OCI-LY1 (cell line): ENCODE measurements around the gene BACE2.

Source experiments
- EZH2 ChIP-seq: fragments of 200-600 bp; sonication (generic), shearing (Covaris generic); IDR thresholded peaks from 2 replicates; pipeline ENCODE4 v1.8.0; 2017; ENCODE audit warnings: borderline replicate concordance, mixed run types, mild to moderate bottlenecking, antibody characterized with exemption, low read length, moderate library complexity, mixed read lengths
- TF ChIP-seq, protein P1 (sequence below): fragments of 200-600 bp; sonication (generic), shearing (Covaris generic); IDR thresholded peaks from 2 replicates; pipeline ENCODE4 v1.5.1; 2017; ENCODE audit warnings: mild to moderate bottlenecking, antibody characterized with exemption, low read length, moderate library complexity, mixed read lengths

- TF ChIP-seq, protein P1, sequence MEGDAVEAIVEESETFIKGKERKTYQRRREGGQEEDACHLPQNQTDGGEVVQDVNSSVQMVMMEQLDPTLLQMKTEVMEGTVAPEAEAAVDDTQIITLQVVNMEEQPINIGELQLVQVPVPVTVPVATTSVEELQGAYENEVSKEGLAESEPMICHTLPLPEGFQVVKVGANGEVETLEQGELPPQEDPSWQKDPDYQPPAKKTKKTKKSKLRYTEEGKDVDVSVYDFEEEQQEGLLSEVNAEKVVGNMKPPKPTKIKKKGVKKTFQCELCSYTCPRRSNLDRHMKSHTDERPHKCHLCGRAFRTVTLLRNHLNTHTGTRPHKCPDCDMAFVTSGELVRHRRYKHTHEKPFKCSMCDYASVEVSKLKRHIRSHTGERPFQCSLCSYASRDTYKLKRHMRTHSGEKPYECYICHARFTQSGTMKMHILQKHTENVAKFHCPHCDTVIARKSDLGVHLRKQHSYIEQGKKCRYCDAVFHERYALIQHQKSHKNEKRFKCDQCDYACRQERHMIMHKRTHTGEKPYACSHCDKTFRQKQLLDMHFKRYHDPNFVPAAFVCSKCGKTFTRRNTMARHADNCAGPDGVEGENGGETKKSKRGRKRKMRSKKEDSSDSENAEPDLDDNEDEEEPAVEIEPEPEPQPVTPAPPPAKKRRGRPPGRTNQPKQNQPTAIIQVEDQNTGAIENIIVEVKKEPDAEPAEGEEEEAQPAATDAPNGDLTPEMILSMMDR, result no peak
- no peak for TF ChIP-seq EZH2
Observed at GRCh38 chr21:41163091-41163490, 4.9 kb upstream of the BACE2 start.
